ENCODE results near the gene HELZ. TPM values are rescaled to one million over a fixed set of nuclear protein-coding genes. Genes with fewer than 3 reads are reported as not detected.

The HELZ gene
- total and polyA plus RNA-seq, 2 donors (not counting 3 experiments of a cell fraction or from before 2014, with no cell fraction given): 8.0 to 47.3 TPM

GRCh38 chr17:67210915-67211314 is 34.1 kb downstream of the HELZ start:
- CTCF ChIA-PET: interaction anchor here (1.5 to 3.3 kb wide), 2 partner anchors 10 kb away, joined by 3 to 12 read pairs; no protein-coding TSS in a partner anchor
- no peak for DNase-seq (ENCODE audit: low read depth, low spot score)

GRCh38 chr17:67208232-67208631 is 36.8 kb downstream of the HELZ start:
- Histone ChIP-seq H4K20me1 (replicated peaks; ENCODE audit: control insufficient read depth, extremely low read depth, insufficient read depth, low read length) (no peaks in the 10 kb centered on the region), H3K27ac (ENCODE audit: insufficient read depth, low read depth, low read length) (no peak overlapping the region), H3K36me3 (ENCODE audit: control insufficient read depth in 2 of 2, extremely low read depth in 1 of 2, insufficient read depth in 2 of 2, low read length in 2 of 2) (no peaks in the 10 kb centered on the region), H2AFZ (ENCODE audit: low read depth, low read length) (no peak overlapping the region), H3K27me3 (ENCODE audit: control insufficient read depth in 2 of 2, insufficient read depth in 2 of 2, low read length in 2 of 2) (no peaks in the 10 kb centered on the region), H3K4me3 (replicated peaks in 1 of 3; ENCODE audit: insufficient read depth in 1 of 3, low read depth in 1 of 3, low read length in 3 of 3) (no peak overlapping the region), H3K9me3 (replicated peaks; ENCODE audit: control insufficient read depth, insufficient read depth, low read length) (no peaks in the 10 kb centered on the region), H3K79me2 (ENCODE audit: control insufficient read depth, insufficient read depth, low read length) (peaks cover 10% of the 10 kb centered on the region), H3K4me1 (ENCODE audit: control insufficient read depth, extremely low read depth, insufficient read depth, low read length) (no peaks in the 10 kb centered on the region), H3K9ac (replicated peaks; ENCODE audit: extremely low read depth, insufficient read depth, low read length) (no peak overlapping the region), H3K4me2 (ENCODE audit: insufficient read depth, low read length) (no peak overlapping the region), H3K9me1 (replicated peaks; ENCODE audit: control insufficient read depth, extremely low read depth, insufficient read depth, low read length) (no peaks in the 10 kb centered on the region)
- DNase-seq (ENCODE audit: low read depth, low spot score) (no peak), FAIRE-seq (no peak)
- TF ChIP-seq POLR2AphosphoS5 (IDR thresholded peaks at IDR 0.05; ENCODE audit: insufficient read depth, low read depth, low read length) (no peak), POLR2A (IDR thresholded peaks at IDR 0.05; ENCODE audit: low read depth, low read length) (no peak), CTCF (IDR thresholded peaks at IDR 0.05; ENCODE audit: extremely low read depth in 1 of 2, insufficient read depth in 1 of 2, low read depth in 1 of 2, low read length in 2 of 2) (no peak), JUN (IDR thresholded peaks at IDR 0.05; ENCODE audit: borderline replicate concordance, insufficient read depth, insufficient read length, low read depth) (no peak), GATA2 (IDR thresholded peaks at IDR 0.05; ENCODE audit: insufficient read depth, insufficient read length, low read depth, low read length) (no peak)
- BruUV-seq (replicated peaks): no TSS peak
- intact Hi-C loops (cut with micrococcal nuclease) (no loop called here), dilution Hi-C loops (cut with MboI; ENCODE audit: extremely low pct_ligation_motif_present, low sequenced_read_pairs) (no loop called here)
- ChIA-PET CTCF (interaction anchor here (0.9 to 1.2 kb wide), 2 partner anchors 9 to 14 kb away, joined by 3 read pairs; no protein-coding TSS in a partner anchor), POLR2A (no interaction called here)

More at GRCh38 chr17:67210915-67211314, 34.1 kb downstream of the HELZ start:
- Histone ChIP-seq H2AFZ (ENCODE audit: low read depth, low read length) (no peak overlapping the region), H3K27me3 (ENCODE audit: control insufficient read depth in 2 of 2, insufficient read depth in 2 of 2, low read length in 2 of 2) (no peaks in the 10 kb centered on the region), H3K36me3 (ENCODE audit: control insufficient read depth in 2 of 2, extremely low read depth in 1 of 2, insufficient read depth in 2 of 2, low read length in 2 of 2) (peaks cover 0 to 3% of the 10 kb centered on the region in 2 experiments), H3K9me3 (replicated peaks; ENCODE audit: control insufficient read depth, insufficient read depth, low read length) (no peaks in the 10 kb centered on the region), H3K4me1 (ENCODE audit: control insufficient read depth, extremely low read depth, insufficient read depth, low read length) (no peaks in the 10 kb centered on the region), H3K27ac (ENCODE audit: insufficient read depth, low read depth, low read length) (no peak overlapping the region), H4K20me1 (replicated peaks; ENCODE audit: control insufficient read depth, extremely low read depth, insufficient read depth, low read length) (no peaks in the 10 kb centered on the region), H3K9me1 (replicated peaks; ENCODE audit: control insufficient read depth, extremely low read depth, insufficient read depth, low read length) (no peaks in the 10 kb centered on the region), H3K9ac (replicated peaks; ENCODE audit: extremely low read depth, insufficient read depth, low read length) (no peak overlapping the region), H3K4me2 (ENCODE audit: insufficient read depth, low read length) (no peak overlapping the region), H3K4me3 (replicated peaks in 1 of 3; ENCODE audit: insufficient read depth in 1 of 3, low read depth in 1 of 3, low read length in 3 of 3) (no peak overlapping the region), H3K79me2 (ENCODE audit: control insufficient read depth, insufficient read depth, low read length) (peaks cover 11% of the 10 kb centered on the region)
- TF ChIP-seq GATA2 (IDR thresholded peaks at IDR 0.05; ENCODE audit: insufficient read depth, insufficient read length, low read depth, low read length) (no peak), POLR2AphosphoS5 (IDR thresholded peaks at IDR 0.05; ENCODE audit: insufficient read depth, low read depth, low read length) (no peak), CTCF (IDR thresholded peaks at IDR 0.05; ENCODE audit: extremely low read depth in 1 of 2, insufficient read depth in 1 of 2, low read depth in 1 of 2, low read length in 2 of 2) (no peak)
- dilution Hi-C loops (cut with MboI; ENCODE audit: extremely low pct_ligation_motif_present, low sequenced_read_pairs) (no loop called here), intact Hi-C loops (cut with micrococcal nuclease) (no loop called here)
- BruUV-seq (replicated peaks): no TSS peak
- POLR2A ChIA-PET: no interaction called here
- FAIRE-seq: no peak
